Renal cortical epithelial cell (primary cell): ENCODE results near the gene ABCC2. TPM values are rescaled to one million over a fixed set of nuclear protein-coding genes. Genes with fewer than 3 reads are reported as not detected.
"Not testable (repeated sequence)": the region's sequence is repeated elsewhere in the genome, so short reads cannot be mapped to it uniquely, and the experiment has no call there.

ENCODE experiments used
- DNase-seq: peaks from one replicate; pipeline ENCODE4 v3.0.0-alpha.2; 2011; ENCODE audit warnings: low read depth
- total RNA-seq: library from RNA; depleted of rRNA; stranded (reverse); fragments of >200 nt; gene quantifications from 2 replicates; pipeline ENCODE4 v1.2.3, GENCODE V29; 2014

ABCC2 gene
- total RNA-seq, 1 donor from 2014 or later = 0.65 TPM

- no peak for DNase-seq
These were observed 25.3 kb downstream of the ABCC2 start for GRCh38 chr10:99807786-99808185.

DNA sequence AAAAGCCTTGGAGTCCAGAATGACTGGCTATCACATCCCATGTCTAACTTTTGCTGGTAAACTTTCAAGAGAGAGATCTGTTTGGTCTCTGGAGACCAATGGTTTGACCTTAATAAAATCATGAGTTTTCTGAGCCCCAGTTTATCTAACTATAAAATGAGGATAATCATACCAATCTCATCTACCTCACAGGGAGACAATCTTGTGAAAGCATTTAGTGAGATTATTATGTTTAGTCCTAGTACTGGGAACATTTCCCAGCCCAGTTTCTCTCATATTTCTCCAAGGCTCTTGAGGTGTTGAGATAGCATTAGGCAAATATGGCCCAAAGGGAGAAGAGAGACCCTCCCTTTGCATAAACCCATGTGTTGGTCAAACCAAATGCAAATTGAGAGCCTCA is 25.8 kb downstream of the ABCC2 start:
- no peak for DNase-seq

GRCh38 chr10:99809481-99809880 is 27.0 kb downstream of the ABCC2 start:
- no peak for DNase-seq

- no peak for DNase-seq
These were observed 27.6 kb downstream of the ABCC2 start for GRCh38 chr10:99809931-99810615.

DNA sequence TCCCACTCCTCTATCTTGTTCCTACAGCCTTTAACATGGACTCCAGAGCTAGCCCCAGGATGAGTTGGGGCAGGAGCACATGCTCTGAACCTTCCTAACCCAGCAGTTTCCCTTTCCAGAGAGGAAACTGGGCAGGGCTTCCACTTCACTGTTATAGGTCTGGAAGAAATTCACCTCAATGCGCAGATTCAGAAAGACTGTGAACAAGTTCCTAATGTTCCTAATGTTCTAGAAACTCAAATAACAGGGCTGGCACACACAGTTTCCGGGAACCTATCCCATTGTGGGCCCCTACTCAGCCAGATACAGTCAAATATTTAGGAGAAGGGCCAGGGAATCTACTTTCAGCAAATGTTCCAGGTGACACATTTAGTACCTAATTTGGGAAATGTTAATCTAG is 29.7 kb downstream of the ABCC2 start:
- DNase-seq = no peak

- DNase-seq = no peak
These were observed 31.7 kb downstream of the ABCC2 start for GRCh38 chr10:99814143-99814542.

GRCh38 chr10:99815621-99816020 is 33.2 kb downstream of the ABCC2 start:
- DNase-seq = no peak

DNA sequence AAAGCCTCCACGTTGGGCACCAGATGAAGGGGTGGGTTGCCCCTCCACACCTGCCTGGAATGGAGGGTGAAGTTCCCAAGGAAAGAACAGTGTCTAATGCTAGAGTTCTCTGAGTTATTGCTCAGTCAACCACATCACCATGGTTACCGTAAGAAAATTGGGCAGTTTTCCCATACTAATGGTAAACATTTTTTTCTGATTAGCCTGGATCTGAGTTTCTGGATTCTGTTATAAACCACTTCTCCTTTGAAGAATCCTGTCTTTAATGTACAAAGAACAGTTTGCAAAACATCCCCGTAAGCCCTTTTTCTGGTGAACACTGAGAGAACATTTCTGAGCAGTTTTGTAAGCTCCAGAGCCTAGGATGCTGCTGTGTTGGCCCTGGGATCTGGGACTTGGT is 45.5 kb downstream of the ABCC2 start:
- no peak for DNase-seq

- DNase-seq = no peak
These were observed 46.0 kb downstream of the ABCC2 start for GRCh38 chr10:99828464-99828863.

DNA sequence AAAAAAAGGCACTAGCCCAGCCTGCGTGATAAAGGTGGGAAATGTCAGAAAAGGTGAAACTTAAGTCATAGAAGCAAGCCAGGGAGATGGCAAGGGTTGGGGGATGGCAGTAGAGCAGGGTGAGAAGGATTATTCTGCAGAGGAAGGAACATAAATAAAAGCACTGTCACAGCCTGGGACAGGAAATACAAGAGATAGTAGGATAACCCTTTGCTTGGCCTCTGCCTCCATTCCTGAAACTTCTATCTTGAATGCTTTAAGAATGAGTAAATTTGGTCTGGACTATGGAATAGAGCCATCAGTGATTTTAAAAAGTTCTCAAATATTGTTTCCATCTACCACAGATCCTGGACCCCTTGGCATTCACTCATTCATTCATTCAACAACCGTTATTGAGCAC is 50.0 kb downstream of the ABCC2 start:
- no peak for DNase-seq

DNA sequence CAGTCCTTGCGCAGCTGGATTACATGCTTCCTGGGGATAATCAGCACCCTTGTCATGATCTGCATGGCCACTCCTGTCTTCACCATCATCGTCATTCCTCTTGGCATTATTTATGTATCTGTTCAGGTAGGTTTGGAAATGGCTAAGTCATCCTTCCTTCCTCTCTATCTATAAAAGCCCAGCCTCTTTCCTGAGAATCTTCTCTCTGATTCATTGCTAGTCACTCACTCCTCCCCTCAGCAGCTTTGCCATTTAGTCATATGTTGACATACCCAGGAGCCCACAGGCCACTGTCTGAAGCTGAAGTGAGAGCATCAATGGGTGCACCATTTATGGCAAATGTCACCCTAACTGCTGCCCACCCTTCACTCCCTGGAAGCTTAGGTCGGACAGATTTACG is 52.0 kb downstream of the ABCC2 start:
- DNase-seq = peak; percentile 62

DNA sequence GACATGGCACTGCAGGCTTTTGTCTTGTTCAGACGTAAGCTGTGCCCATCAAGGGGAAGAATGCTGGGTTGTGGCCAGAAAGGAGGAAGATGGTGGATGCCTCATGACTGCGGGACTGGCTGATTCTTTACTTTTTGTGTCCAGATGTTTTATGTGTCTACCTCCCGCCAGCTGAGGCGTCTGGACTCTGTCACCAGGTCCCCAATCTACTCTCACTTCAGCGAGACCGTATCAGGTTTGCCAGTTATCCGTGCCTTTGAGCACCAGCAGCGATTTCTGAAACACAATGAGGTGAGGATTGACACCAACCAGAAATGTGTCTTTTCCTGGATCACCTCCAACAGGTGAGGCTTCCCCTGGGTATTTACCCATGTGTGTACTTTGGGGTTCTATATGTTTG is 53.5 kb downstream of the ABCC2 start:
- no peak for DNase-seq

- DNase-seq = no peak
These were observed 54.3 kb downstream of the ABCC2 start for GRCh38 chr10:99836711-99837110.

DNA sequence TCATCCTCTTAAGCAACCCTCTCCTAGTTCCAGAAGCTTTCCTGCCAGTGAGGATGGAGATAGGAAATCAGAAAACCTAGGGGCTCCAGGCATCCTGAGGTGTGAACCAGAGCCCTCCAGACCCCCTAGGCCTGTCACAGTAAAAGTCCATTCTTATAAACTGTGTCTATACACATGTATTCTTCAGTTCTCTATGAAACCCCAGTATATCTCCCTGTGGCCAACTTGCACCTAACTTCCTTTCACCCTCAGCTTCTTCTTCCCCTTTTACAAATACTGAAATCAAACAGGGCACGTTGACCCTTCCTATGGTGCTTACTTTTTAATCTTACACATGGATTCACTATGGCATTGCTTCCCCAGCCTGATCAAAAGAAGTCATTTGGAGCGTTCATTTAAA is 58.4 kb downstream of the ABCC2 start:
- DNase-seq = not testable (repeated sequence)

GRCh38 chr10:99841746-99842145 is 59.3 kb downstream of the ABCC2 start:
- DNase-seq = no peak

DNA sequence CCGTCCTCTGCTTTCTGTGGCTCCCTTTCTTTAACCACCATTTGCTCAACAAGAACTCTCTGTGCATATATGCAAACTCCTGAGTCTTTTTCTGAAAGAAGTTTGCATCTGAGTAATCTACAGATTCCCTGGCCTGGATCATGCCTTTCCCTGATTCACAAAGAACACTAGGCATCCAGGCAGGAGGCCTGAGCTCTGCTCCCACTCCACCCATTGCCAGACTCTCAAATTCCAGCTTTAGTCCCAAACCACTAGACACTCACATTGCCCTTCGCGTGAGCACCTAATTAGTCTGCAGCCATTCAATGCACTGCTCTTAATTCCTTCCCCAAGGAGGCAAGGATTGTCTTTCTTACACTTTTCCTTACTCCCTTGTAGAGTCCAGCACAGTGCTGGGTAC is 60.9 kb downstream of the ABCC2 start:
- DNase-seq = no peak

- DNase-seq = no peak
These were observed 62.1 kb downstream of the ABCC2 start for GRCh38 chr10:99844433-99844955.

GRCh38 chr10:99845837-99846382 is 63.5 kb downstream of the ABCC2 start:
- peak; percentile 91 for DNase-seq

- no peak for DNase-seq
These were observed 66.6 kb downstream of the ABCC2 start for GRCh38 chr10:99849057-99849456.

DNA sequence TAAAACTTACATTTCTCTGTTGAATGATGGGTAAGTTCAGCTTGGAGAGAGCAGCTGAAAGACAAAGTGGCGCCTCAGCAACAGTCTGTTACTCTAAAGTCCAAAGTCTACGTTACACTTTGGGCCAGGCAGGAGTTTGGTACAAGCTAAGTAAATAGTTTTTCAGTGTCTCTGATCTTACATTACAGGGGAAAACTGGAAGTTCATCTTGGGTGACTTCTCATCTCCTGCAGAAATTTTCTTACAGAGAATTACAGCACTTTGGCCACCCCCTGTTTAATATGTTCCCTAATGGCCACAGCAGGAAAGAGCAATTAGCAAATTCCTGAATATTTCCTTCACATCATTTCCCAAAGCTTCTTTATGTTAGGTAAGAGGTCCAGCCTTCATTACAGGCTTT is 67.1 kb downstream of the ABCC2 start:
- DNase-seq = peak; percentile 28

DNA sequence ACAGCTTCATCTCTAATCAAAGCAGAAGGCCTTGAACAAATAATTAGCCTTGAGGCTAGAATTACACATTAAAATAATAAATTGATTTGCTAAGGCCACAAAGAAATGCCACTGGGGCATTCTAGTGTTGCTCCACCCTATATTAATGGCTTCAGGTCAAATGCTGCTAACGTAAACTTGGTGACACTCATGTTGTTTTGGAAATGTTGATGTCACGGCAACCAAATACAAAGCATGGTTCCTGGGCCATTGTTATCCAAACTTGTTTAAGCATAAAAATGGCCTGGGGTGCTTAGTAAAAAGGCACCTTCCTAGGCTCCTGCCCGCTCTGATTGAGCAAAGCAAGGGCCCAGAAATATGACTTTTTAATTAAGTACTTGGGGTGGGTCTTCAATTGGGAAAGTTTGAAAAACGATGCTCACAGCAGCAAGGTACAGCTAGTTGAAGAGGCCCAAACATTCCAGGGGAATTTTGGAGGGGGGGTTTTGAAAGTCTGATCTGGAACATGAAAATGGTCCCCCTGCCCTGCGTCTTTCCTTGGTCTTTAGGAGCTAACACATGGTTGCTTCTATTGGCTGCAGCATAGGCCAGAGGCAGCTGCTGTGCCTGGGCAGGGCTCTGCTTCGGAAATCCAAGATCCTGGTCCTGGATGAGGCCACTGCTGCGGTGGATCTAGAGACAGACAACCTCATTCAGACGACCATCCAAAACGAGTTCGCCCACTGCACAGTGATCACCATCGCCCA is 67.8 kb downstream of the ABCC2 start:
- DNase-seq = peak; percentile 68

DNA sequence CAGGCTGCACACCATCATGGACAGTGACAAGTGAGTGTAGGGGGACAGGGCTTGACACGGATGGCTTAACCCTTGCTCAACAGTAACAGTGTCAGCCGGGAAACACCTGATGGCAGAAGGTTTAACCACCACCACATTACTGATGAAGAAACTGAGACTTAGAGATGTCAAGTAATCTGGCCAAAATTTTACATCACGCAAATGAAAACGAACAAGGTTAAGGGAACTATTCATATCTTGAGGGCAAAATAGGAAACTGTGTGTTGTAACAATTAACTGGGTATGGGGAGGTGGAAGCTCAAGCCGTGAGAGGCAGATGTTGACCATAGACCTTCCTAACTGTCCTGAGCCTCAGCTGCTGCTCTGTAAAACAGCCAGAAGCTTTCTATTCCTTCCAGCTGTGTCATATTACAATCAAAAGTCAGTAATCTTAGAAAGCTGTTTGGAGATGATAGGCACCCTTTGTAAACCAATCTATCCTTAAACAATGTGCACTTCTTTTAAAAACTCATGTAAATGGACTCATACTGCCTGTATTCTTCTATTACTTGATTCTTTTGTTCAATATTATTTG is 68.4 kb downstream of the ABCC2 start:
- no peak for DNase-seq

GRCh38 chr10:99851825-99852224 is 69.4 kb downstream of the ABCC2 start:
- no peak for DNase-seq
